Aorta (tissue), 5 donors: ENCODE data around the gene COL5A1. TPM values are rescaled to one million over a fixed set of nuclear protein-coding genes. Genes with fewer than 3 reads are reported as not detected.

ENCODE experiments used
- ATAC-seq: fragments of 200-7000 bp; cut with Tn5 transposase; one replicate; pipeline ENCODE4 v1.9.1; 2022; ENCODE audit warnings: moderate library complexity; ENCODE audit not compliant: low FRiP score
- DNase-seq, 2 donors: peaks; one replicate each; pipeline ENCODE4 v3.0.0-alpha.2; 2020
- H3K27ac ChIP-seq, 2 donors: one replicate each; pipeline ENCODE4 v1.5.1; 2013; ENCODE audit warnings: low read length in 2 of 2, mild to moderate bottlenecking in 2 of 2, moderate library complexity in 2 of 2, control low read depth in 1 of 2, inconsistent platforms in 1 of 2, low read depth in 1 of 2
- H3K27me3 ChIP-seq, 2 donors: one replicate each; pipeline ENCODE4 v1.6.1; 2013; ENCODE audit warnings: control low read depth in 1 of 2, low read length in 1 of 2, mild to moderate bottlenecking in 1 of 2, moderate library complexity in 1 of 2; ENCODE audit not compliant: insufficient read depth in 2 of 2, control insufficient read depth in 1 of 2
- H3K36me3 ChIP-seq, 2 donors: one replicate each; pipeline ENCODE4 v1.6.1; 2013; ENCODE audit warnings: control low read depth in 1 of 2, low read length in 1 of 2, mild to moderate bottlenecking in 1 of 2; ENCODE audit not compliant: insufficient read depth in 2 of 2, control insufficient read depth in 1 of 2
- H3K4me1 ChIP-seq, 2 donors: one replicate each; pipeline ENCODE4 v1.6.1; 2013; ENCODE audit warnings: low read length in 2 of 2, control low read depth in 1 of 2, mild to moderate bottlenecking in 1 of 2, moderate library complexity in 1 of 2; ENCODE audit not compliant: insufficient read depth in 2 of 2, control insufficient read depth in 1 of 2
- H3K4me3 ChIP-seq, 2 donors: one replicate each; pipeline ENCODE4 v1.5.1; 2013; ENCODE audit warnings: low read length in 2 of 2, control low read depth in 1 of 2, mild to moderate bottlenecking in 1 of 2
- H3K9me3 ChIP-seq: one replicate; pipeline ENCODE4 v1.6.1; 2013; ENCODE audit warnings: mild to moderate bottlenecking, low read length; ENCODE audit not compliant: control insufficient read depth
- WGBS, 2 donors: extraction: QIAGEN DNeasy Blood & Tissue Kit; methylation state at CpG; one replicate each; pipeline ENCODE4 v1.1.7; 2013; 5-methylcytosine and 5-hydroxymethylcytosine counted together
- intact Hi-C, 2 donors: fragments of 100-400 bp; cut with DNase I; formaldehyde crosslinking; loops; one replicate each; pipeline versions ENCODE4 v1.14.2 to v1.15.0; 2022
- polyA plus RNA-seq, 2 donors: library from polyadenylated mRNA; stranded (reverse); fragments of 200-250 nt; gene quantifications; one replicate each; pipeline ENCODE4 v1.2.3, GENCODE V29; 2013
- total RNA-seq, 2 donors: library from RNA; stranded (reverse); fragmentation: NEBNext Ultra II Directional; extraction: Animal tissue kit (Norgen Biotek cat#: 25700); gene quantifications; one replicate each; pipeline ENCODE4 v1.2.1, GENCODE V29; 2021
- donor health status: healthy with polysubstance abuse.
- donor health status: Bipolar disorder and iron deficiency.
- donor health status: DM: no; HTN: no; CAD: no.
- donor health status: DM: no; HTN: no; CAD: no.
- donor health status: DM: yes; HTN: yes; CAD: no.

COL5A1 gene
- total and polyA plus RNA-seq, 4 donors, result 18.7 to 159 (median 82.8) TPM

DNA sequence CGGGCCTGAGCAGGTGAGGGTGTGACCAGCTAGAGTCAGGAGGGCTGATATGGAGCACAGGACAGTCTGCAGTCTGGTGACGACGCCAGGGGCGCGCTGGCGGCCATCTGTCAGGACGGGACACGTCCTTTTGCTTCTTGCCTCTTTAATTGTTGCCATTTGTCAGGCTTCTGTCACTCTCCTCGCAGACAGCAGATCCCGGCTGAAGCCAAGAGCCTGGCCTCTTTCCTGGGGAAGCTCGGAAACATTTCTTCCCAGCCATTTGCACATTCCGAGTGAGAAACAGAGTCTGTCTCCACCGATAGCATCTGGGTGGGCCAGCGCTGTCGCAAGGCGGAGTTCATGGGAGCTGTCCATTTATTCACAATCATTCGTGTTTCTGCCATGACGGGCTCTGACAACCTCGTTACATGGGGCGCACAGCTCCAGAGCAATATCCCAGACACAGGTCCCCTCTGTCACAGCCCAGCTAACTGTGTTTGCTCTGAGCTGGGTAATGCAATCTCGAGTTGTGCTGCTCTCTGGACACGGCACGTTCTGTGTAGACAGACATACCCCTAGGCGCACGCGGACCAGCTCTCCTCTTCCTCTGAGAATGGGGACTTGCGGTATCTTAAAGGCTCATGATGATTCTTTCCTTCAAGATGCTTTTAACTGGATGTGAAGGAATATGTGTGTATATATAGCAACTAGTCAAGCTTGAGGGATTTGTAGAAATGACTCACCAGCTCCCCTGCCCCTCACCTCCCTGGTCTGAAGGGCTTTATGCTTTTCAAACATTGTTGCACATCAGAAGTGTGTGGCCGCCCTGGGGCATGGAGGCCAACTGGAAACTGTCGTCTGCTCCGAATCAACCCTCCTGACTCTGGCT is 133.7 kb downstream of the COL5A1 start:
- intact Hi-C loops, result no loop called here
- ATAC-seq (no peak), DNase-seq (no peak)
- WGBS, 2 donors, result 68 to 73% methylated on average over 30 of the region's 30 CpGs
- Histone ChIP-seq H3K36me3 (no peaks in the 10 kb centered on the region), H3K9me3 (no peaks in the 10 kb centered on the region), H3K4me3 (no peak overlapping the region), H3K27ac (no peak overlapping the region), H3K4me1 (no peaks in the 10 kb centered on the region), H3K27me3 (no peaks in the 10 kb centered on the region)

- Histone ChIP-seq H3K4me1 (no peaks in the 10 kb centered on the region), H3K27me3 (no peaks in the 10 kb centered on the region), H3K9me3 (no peaks in the 10 kb centered on the region), H3K4me3 (no peak overlapping the region), H3K27ac (no peak overlapping the region), H3K36me3 (peaks cover 0 to 2% of the 10 kb centered on the region in 2 donors)
- intact Hi-C loops, result no loop called here
- ATAC-seq (no peak), DNase-seq (no peak)
- 57 to 62% methylated on average over 19 of the region's 19 CpGs for WGBS, 2 donors
Measured at GRCh38 chr9:134776080-134776796, 134.6 kb downstream of the COL5A1 start.

- Histone ChIP-seq H3K27ac (no peak overlapping the region), H3K36me3 (peaks cover 0 to 4% of the 10 kb centered on the region in 2 donors), H3K4me1 (no peaks in the 10 kb centered on the region), H3K27me3 (no peaks in the 10 kb centered on the region), H3K4me3 (no peak overlapping the region), H3K9me3 (no peaks in the 10 kb centered on the region)
- 73 to 74% methylated on average over 13 of the region's 13 CpGs for WGBS, 2 donors
- intact Hi-C loops, result no loop called here
- ATAC-seq (no peak), DNase-seq (no peak)
Measured at GRCh38 chr9:134777153-134777552, 135.6 kb downstream of the COL5A1 start.

- intact Hi-C loops, result no loop called here
- H3K27ac ChIP-seq, result no peak overlapping the region
Measured at GRCh38 chr9:134778156-134778555, 136.6 kb downstream of the COL5A1 start.

GRCh38 chr9:134778841-134779411 is 137.3 kb downstream of the COL5A1 start:
- peak; percentile 71 for ATAC-seq
- Histone ChIP-seq H3K27me3 (no peaks in the 10 kb centered on the region), H3K36me3 (peaks cover 0 to 4% of the 10 kb centered on the region in 2 donors), H3K4me3 (no peak overlapping the region), H3K9me3 (no peaks in the 10 kb centered on the region), H3K27ac (no peak overlapping the region), H3K4me1 (no peaks in the 10 kb centered on the region)
- intact Hi-C loops, result no loop called here
- peak; percentile 75 to 88 for DNase-seq
- WGBS, 2 donors, result 23 to 24% methylated on average over 17 of the region's 17 CpGs

More at GRCh38 chr9:134778156-134778555, 136.6 kb downstream of the COL5A1 start:
- H3K4me1 ChIP-seq, result no peaks in the 10 kb centered on the region
- DNase-seq (no peak), ATAC-seq (no peak)
- 73 to 77% methylated on average over 13 of the region's 13 CpGs for WGBS, 2 donors
- no peaks in the 10 kb centered on the region for H3K27me3 ChIP-seq
- H3K9me3 ChIP-seq, result no peaks in the 10 kb centered on the region
- H3K4me3 ChIP-seq, result no peak overlapping the region
- peaks cover 0 to 4% of the 10 kb centered on the region in 2 donors for H3K36me3 ChIP-seq

DNA sequence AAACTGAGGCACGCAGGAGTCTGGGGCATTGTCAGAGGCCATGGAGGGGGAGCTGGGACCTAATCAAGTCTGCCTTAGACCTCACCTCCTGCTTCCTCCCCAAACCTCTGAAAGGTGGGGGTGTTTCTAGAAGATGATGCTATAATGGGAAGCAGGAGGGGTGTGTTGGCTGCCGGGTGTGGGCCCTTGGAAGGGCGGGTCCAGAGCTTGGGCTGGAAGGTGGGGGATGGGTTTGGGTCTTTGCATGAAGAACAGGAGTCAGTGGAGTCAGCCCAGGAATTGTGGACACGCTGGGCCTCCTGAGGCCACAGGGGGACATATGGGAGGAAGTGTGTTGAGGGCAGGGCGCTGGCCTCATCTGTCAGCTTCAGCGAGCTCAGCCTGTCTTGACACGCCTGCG is 138.0 kb downstream of the COL5A1 start:
- peaks cover 0 to 4% of the 10 kb centered on the region in 2 donors for H3K36me3 ChIP-seq
- 83 to 87% methylated on average over 8 of the region's 8 CpGs for WGBS, 2 donors
- ATAC-seq (no peak), DNase-seq (no peak)
- no peak overlapping the region for H3K27ac ChIP-seq
- intact Hi-C loops, result no loop called here
- no peaks in the 10 kb centered on the region for H3K27me3 ChIP-seq
- no peak overlapping the region for H3K4me3 ChIP-seq
- no peaks in the 10 kb centered on the region for H3K9me3 ChIP-seq
- H3K4me1 ChIP-seq, result no peaks in the 10 kb centered on the region

DNA sequence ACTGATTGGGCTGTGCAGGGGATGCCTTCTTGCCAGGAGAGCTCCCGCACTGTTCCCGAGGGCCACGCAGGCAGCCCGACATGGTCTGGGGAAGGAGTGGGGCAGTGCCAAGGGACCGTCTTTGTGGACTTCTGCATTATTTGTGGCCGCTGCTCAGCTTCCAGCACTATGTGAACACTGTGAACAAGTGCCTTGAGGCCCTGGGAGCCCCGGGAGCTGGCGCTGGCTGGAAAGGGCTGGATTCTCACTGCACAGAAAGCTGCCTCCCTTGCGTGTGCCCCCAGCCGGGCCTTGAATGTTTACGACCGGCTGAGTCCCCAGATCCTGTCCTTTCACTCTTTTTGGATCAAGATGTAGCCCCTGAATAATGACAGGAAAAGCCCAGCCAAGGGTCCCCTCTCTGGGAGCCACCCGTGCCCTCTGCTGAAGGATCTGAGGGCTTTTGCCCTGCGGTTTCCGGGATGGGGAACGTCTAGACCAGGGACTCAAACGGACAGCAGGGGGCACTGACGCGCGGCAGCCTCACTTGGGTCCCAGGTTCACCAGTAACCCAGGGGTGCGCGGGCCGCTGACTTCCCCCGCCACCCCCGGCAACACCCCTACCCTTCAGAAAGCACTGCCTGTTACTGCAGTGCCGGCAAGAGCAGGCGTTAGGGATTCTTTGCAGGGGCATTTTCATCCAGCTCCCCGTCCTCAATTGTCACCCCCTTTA is 140.1 kb downstream of the COL5A1 start:
- no peaks in the 10 kb centered on the region for H3K27me3 ChIP-seq
- H3K4me3 ChIP-seq, result no peak overlapping the region
- H3K27ac ChIP-seq, result no peak overlapping the region
- intact Hi-C loops, result no loop called here
- WGBS, 2 donors, result 73 to 75% methylated on average over 28 of the region's 28 CpGs
- ATAC-seq (no peak), DNase-seq (no peak)
- no peaks in the 10 kb centered on the region for H3K9me3 ChIP-seq
- no peaks in the 10 kb centered on the region for H3K4me1 ChIP-seq
- H3K36me3 ChIP-seq, result peaks cover 0 to 4% of the 10 kb centered on the region in 2 donors

DNA sequence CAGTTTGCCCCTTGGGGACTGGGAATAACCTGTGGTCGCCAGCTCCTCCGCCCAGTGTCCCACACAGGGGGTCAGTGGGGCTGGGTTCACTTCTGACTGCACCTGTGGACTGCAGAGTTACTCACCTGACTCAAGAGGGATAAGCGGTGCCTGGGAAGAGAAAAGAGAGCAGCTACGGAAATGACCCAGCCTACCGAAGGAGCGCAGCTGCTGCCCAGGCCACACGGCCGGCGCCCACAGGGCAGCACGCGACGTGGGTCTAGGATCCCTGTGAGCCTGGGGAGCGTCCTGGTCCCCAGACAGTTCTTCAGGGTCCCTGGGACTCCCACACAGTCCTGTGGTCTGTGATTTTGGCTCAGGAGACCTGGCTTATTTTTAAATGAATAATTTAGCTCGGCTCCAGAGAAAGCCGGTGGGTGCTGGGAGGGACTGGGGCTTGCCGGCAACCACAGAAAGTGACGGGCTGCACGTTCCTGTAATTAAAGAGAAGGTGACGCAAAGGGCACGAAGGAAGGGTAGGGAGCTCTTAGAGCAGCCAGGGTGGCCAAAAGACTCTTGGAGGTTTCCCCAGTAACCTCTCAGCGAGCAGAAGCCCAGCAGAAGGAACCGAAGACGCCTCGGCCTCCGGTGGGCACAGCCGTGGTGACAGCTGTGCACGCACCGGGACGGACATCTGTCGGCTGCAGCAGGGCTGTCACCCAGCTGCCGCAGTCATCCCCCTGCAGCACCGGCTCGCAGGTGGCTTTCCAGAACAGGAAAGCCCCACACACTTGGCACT is 141.5 kb downstream of the COL5A1 start:
- no peak for DNase-seq
- no peaks in the 10 kb centered on the region for H3K27me3 ChIP-seq
- no peak overlapping the region for H3K27ac ChIP-seq
- peaks cover 0 to 4% of the 10 kb centered on the region in 2 donors for H3K36me3 ChIP-seq
- no peaks in the 10 kb centered on the region for H3K4me1 ChIP-seq
- H3K9me3 ChIP-seq, result no peaks in the 10 kb centered on the region
- no peak for ATAC-seq
- WGBS, 2 donors, result 79 to 84% methylated on average over 33 of the region's 33 CpGs
- H3K4me3 ChIP-seq, result no peak overlapping the region
- intact Hi-C loops, result no loop called here
